ENCODE results near the gene NRF1. TPM values are rescaled to one million over a fixed set of nuclear protein-coding genes. Genes with fewer than 3 reads are reported as not detected.

Gene NRF1
- total RNA-seq, 1 experiment from 2014 or later: 14.0 TPM

GRCh38 chr7:129751916-129752315, 140.4 kb downstream of the NRF1 start:
- Histone ChIP-seq H3K9me3 (ENCODE audit: control insufficient read depth, insufficient read depth, low read depth, low read length) (no peaks in the 10 kb centered on the region), H3K27me3 (ENCODE audit: control insufficient read depth, insufficient read depth, low read length) (no peaks in the 10 kb centered on the region), H3K4me3 (ENCODE audit: low read depth in 2 of 2, low read length in 2 of 2) (no peak overlapping the region), H3K27ac (ENCODE audit: low read length) (no peak overlapping the region), H3K4me1 (ENCODE audit: control insufficient read depth, insufficient read depth, low read length) (no peaks in the 10 kb centered on the region), H3K36me3 (ENCODE audit: control insufficient read depth, insufficient read depth, low read length) (no peaks in the 10 kb centered on the region)
- CTCF ChIA-PET: no interaction called here
- intact Hi-C loops (cut with micrococcal nuclease; ENCODE audit: unreplicated experiment) (no loop called here), in situ Hi-C loops (cut with HindIII; ENCODE audit: low pct_unique_long_range_greater_than_20kb, low sequenced_read_pairs) (no loop called here)
- POLR2A ChIA-PET: no interaction called here
- TF ChIP-seq, protein P1, sequence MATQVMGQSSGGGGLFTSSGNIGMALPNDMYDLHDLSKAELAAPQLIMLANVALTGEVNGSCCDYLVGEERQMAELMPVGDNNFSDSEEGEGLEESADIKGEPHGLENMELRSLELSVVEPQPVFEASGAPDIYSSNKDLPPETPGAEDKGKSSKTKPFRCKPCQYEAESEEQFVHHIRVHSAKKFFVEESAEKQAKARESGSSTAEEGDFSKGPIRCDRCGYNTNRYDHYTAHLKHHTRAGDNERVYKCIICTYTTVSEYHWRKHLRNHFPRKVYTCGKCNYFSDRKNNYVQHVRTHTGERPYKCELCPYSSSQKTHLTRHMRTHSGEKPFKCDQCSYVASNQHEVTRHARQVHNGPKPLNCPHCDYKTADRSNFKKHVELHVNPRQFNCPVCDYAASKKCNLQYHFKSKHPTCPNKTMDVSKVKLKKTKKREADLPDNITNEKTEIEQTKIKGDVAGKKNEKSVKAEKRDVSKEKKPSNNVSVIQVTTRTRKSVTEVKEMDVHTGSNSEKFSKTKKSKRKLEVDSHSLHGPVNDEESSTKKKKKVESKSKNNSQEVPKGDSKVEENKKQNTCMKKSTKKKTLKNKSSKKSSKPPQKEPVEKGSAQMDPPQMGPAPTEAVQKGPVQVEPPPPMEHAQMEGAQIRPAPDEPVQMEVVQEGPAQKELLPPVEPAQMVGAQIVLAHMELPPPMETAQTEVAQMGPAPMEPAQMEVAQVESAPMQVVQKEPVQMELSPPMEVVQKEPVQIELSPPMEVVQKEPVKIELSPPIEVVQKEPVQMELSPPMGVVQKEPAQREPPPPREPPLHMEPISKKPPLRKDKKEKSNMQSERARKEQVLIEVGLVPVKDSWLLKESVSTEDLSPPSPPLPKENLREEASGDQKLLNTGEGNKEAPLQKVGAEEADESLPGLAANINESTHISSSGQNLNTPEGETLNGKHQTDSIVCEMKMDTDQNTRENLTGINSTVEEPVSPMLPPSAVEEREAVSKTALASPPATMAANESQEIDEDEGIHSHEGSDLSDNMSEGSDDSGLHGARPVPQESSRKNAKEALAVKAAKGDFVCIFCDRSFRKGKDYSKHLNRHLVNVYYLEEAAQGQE (IDR thresholded peaks at IDR 0.05; ENCODE audit: insufficient read depth in 1 of 2, low read depth in 2 of 2, low read length in 1 of 2): no peak
- no peak for TF ChIP-seq TCF7L2 (IDR thresholded peaks at IDR 0.05; ENCODE audit: low read depth, low read length)
- TF ChIP-seq SIN3A (IDR thresholded peaks at IDR 0.05; ENCODE audit: borderline replicate concordance, insufficient read depth, low read depth, low read length): no peak
- TF ChIP-seq POLR2AphosphoS5 (IDR thresholded peaks at IDR 0.05; ENCODE audit: low read depth, low read length): no peak
- TF ChIP-seq, protein P2, sequence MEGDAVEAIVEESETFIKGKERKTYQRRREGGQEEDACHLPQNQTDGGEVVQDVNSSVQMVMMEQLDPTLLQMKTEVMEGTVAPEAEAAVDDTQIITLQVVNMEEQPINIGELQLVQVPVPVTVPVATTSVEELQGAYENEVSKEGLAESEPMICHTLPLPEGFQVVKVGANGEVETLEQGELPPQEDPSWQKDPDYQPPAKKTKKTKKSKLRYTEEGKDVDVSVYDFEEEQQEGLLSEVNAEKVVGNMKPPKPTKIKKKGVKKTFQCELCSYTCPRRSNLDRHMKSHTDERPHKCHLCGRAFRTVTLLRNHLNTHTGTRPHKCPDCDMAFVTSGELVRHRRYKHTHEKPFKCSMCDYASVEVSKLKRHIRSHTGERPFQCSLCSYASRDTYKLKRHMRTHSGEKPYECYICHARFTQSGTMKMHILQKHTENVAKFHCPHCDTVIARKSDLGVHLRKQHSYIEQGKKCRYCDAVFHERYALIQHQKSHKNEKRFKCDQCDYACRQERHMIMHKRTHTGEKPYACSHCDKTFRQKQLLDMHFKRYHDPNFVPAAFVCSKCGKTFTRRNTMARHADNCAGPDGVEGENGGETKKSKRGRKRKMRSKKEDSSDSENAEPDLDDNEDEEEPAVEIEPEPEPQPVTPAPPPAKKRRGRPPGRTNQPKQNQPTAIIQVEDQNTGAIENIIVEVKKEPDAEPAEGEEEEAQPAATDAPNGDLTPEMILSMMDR (IDR thresholded peaks at IDR 0.05): no peak
- no peak for DNase-seq (ENCODE audit: low read depth, low spot score)
- BruUV-seq (replicated peaks): no TSS peak
- ATAC-seq: no peak

GRCh38 chr7:129752760-129753159, 141.2 kb downstream of the NRF1 start:
- no peak for ATAC-seq
- ChIA-PET CTCF (no interaction called here), POLR2A (no interaction called here)
- Histone ChIP-seq H3K27me3 (ENCODE audit: control insufficient read depth, insufficient read depth, low read length) (no peaks in the 10 kb centered on the region), H3K27ac (ENCODE audit: low read length) (no peak overlapping the region), H3K4me1 (ENCODE audit: control insufficient read depth, insufficient read depth, low read length) (no peaks in the 10 kb centered on the region), H3K36me3 (ENCODE audit: control insufficient read depth, insufficient read depth, low read length) (no peaks in the 10 kb centered on the region), H3K4me3 (ENCODE audit: low read depth in 2 of 2, low read length in 2 of 2) (no peak overlapping the region), H3K9me3 (ENCODE audit: control insufficient read depth, insufficient read depth, low read depth, low read length) (no peaks in the 10 kb centered on the region)
- intact Hi-C loops (cut with micrococcal nuclease; ENCODE audit: unreplicated experiment) (no loop called here), in situ Hi-C loops (cut with HindIII; ENCODE audit: low pct_unique_long_range_greater_than_20kb, low sequenced_read_pairs) (no loop called here)
- no TSS peak for BruUV-seq (replicated peaks)
- TF ChIP-seq POLR2AphosphoS5 (IDR thresholded peaks at IDR 0.05; ENCODE audit: low read depth, low read length) (no peak), TCF7L2 (IDR thresholded peaks at IDR 0.05; ENCODE audit: low read depth, low read length) (no peak), SIN3A (IDR thresholded peaks at IDR 0.05; ENCODE audit: borderline replicate concordance, insufficient read depth, low read depth, low read length) (no peak)
- TF ChIP-seq, protein P2 (IDR thresholded peaks at IDR 0.05): no peak
- TF ChIP-seq, protein P1 (IDR thresholded peaks at IDR 0.05; ENCODE audit: insufficient read depth in 1 of 2, low read depth in 2 of 2, low read length in 1 of 2): no peak
- DNase-seq (ENCODE audit: low read depth, low spot score): no peak
